H9 (cell line): Measurements from ENCODE around the gene CFAP69. TPM values are rescaled to one million over a fixed set of nuclear protein-coding genes. Genes with fewer than 3 reads are reported as not detected.

Experiments
- DNase-seq: peaks from one replicate; pipeline ENCODE4 v3.0.0-alpha.2; 2017
- H2AFZ ChIP-seq: one replicate; pipeline ENCODE4 v1.6.1; 2013; ENCODE audit warnings: mild to moderate bottlenecking, low read length, control low read depth, moderate library complexity
- H2AK5ac ChIP-seq: 2 replicates; pipeline ENCODE4 v1.6.1; 2013; ENCODE audit warnings: low read length, control low read depth, mixed read lengths; ENCODE audit not compliant: insufficient read length
- H2BK120ac ChIP-seq: one replicate; pipeline ENCODE4 v1.6.1; 2013; ENCODE audit warnings: low read depth, mild to moderate bottlenecking, low read length, control low read depth, inconsistent platforms; ENCODE audit not compliant: poor library complexity, severe bottlenecking
- H2BK12ac ChIP-seq: 2 replicates; pipeline ENCODE4 v1.6.1; 2013; ENCODE audit warnings: low read length, control low read depth, mixed read lengths, low read depth; ENCODE audit not compliant: insufficient read length
- H2BK15ac ChIP-seq: 2 replicates; pipeline ENCODE4 v1.6.1; 2013; ENCODE audit warnings: low read depth, low read length, control low read depth
- H2BK20ac ChIP-seq: one replicate; pipeline ENCODE4 v1.6.1; 2013; ENCODE audit warnings: low read depth, mild to moderate bottlenecking, low read length, control low read depth, inconsistent platforms; ENCODE audit not compliant: poor library complexity, severe bottlenecking
- H2BK5ac ChIP-seq: 2 replicates; pipeline ENCODE4 v1.6.1; 2013; ENCODE audit warnings: low read length, control low read depth, mixed read lengths; ENCODE audit not compliant: insufficient read length
- H3K14ac ChIP-seq: 2 replicates; pipeline ENCODE4 v1.6.1; 2013; ENCODE audit warnings: low read length, control low read depth; ENCODE audit not compliant: insufficient read depth
- H3K18ac ChIP-seq: 2 replicates; pipeline ENCODE4 v1.6.1; 2013; ENCODE audit warnings: low read depth, mild to moderate bottlenecking, mixed read lengths, low read length, control low read depth; ENCODE audit not compliant: insufficient read length
- H3K23ac ChIP-seq: 2 replicates; pipeline ENCODE4 v1.6.1; 2013; ENCODE audit warnings: low read length, control low read depth, mixed read lengths, low read depth; ENCODE audit not compliant: insufficient read length
- H3K23me2 ChIP-seq: 2 replicates; pipeline ENCODE4 v1.6.1; 2013; ENCODE audit warnings: low read depth, mild to moderate bottlenecking, mixed read lengths, low read length, control low read depth; ENCODE audit not compliant: insufficient read length, poor library complexity, severe bottlenecking
- H3K27ac ChIP-seq: 2 replicates; pipeline ENCODE4 v1.5.1; 2013; ENCODE audit warnings: low read length, control low read depth, mixed read lengths, low read depth; ENCODE audit not compliant: insufficient read length
- H3K27me3 ChIP-seq: 2 replicates; pipeline ENCODE4 v1.6.1; 2013; ENCODE audit warnings: low read length, control low read depth, inconsistent platforms; ENCODE audit not compliant: insufficient read depth
- H3K4ac ChIP-seq: 2 replicates; pipeline ENCODE4 v1.6.1; 2013; ENCODE audit warnings: low read depth, mild to moderate bottlenecking, control low read depth, inconsistent platforms, low read length, moderate library complexity
- H3K4me1 ChIP-seq: 2 replicates; pipeline ENCODE4 v1.6.1; 2013; ENCODE audit warnings: low read length, control low read depth, inconsistent platforms; ENCODE audit not compliant: insufficient read depth
- H3K4me2 ChIP-seq: 2 replicates; pipeline ENCODE4 v1.6.1; 2013; ENCODE audit warnings: low read length, control low read depth, mixed read lengths; ENCODE audit not compliant: insufficient read length, insufficient read depth
- H3K56ac ChIP-seq: 2 replicates; pipeline ENCODE4 v1.6.1; 2013; ENCODE audit warnings: low read depth, mild to moderate bottlenecking, mixed read lengths, low read length, control low read depth; ENCODE audit not compliant: insufficient read length
- H3K79me1 ChIP-seq: 2 replicates; pipeline ENCODE4 v1.6.1; 2013; ENCODE audit warnings: low read depth, mild to moderate bottlenecking, moderate library complexity, low read length, control low read depth, inconsistent platforms; ENCODE audit not compliant: insufficient read depth, poor library complexity, severe bottlenecking
- H3K79me2 ChIP-seq: 2 replicates; pipeline ENCODE4 v1.6.1; 2013; ENCODE audit warnings: low read length, control low read depth, inconsistent platforms; ENCODE audit not compliant: insufficient read depth
- H3K9ac ChIP-seq: 2 replicates; pipeline ENCODE4 v1.6.1; 2013; ENCODE audit warnings: low read length, control low read depth, mixed read lengths; ENCODE audit not compliant: insufficient read length; ENCODE audit errors: extremely low read depth
- H3K9me3 ChIP-seq: one replicate; pipeline ENCODE4 v1.6.1; 2013; ENCODE audit warnings: low read depth, low read length, inconsistent platforms; ENCODE audit not compliant: control insufficient read depth
- H3T11ph ChIP-seq: one replicate; pipeline ENCODE4 v1.6.1; 2013; ENCODE audit warnings: mild to moderate bottlenecking, low read length, control low read depth, inconsistent platforms
- H4K20me1 ChIP-seq: one replicate; pipeline ENCODE4 v1.6.1; 2013; ENCODE audit not compliant: control insufficient read depth, insufficient read length, insufficient read depth
- H4K5ac ChIP-seq: 2 replicates; pipeline ENCODE4 v1.6.1; 2013; ENCODE audit warnings: low read depth, mild to moderate bottlenecking, mixed read lengths, low read length, control low read depth; ENCODE audit not compliant: insufficient read length
- H4K8ac ChIP-seq: replicated peaks from 2 replicates; pipeline ENCODE4 v1.6.1; 2013; ENCODE audit warnings: low read length, control low read depth, mixed read lengths, low read depth; ENCODE audit not compliant: insufficient read length
- H4K91ac ChIP-seq: 2 replicates; pipeline ENCODE4 v1.6.1; 2013; ENCODE audit warnings: low read depth, mild to moderate bottlenecking, moderate library complexity, mixed read lengths, low read length, control low read depth; ENCODE audit not compliant: insufficient read length
- H3K27ac Mint-ChIP-seq, 3 experiments: 2 replicates in 2 of 3; 3 replicates in 1 of 3; pipeline ENCODE4 v1.8.0; 2020 to 2021; ENCODE audit warnings: mixed read lengths in 3 of 3, mild to moderate bottlenecking in 1 of 3, moderate library complexity in 1 of 3
- H3K27me3 Mint-ChIP-seq: 2 replicates; pipeline ENCODE4 v1.8.0; 2021; ENCODE audit warnings: low read depth, mild to moderate bottlenecking, moderate library complexity, mixed read lengths
- H3K36me3 Mint-ChIP-seq, 3 experiments: 2 replicates in 2 of 3; 3 replicates in 1 of 3; pipeline ENCODE4 v1.8.0; 2020 to 2021; ENCODE audit warnings: low read depth in 3 of 3, mixed read lengths in 3 of 3; ENCODE audit not compliant: insufficient read depth in 1 of 3
- H3K4me1 Mint-ChIP-seq, 2 experiments: 2 replicates each; pipeline ENCODE4 v1.8.0; 2020; ENCODE audit warnings: mixed read lengths in 2 of 2
- H3K4me3 Mint-ChIP-seq, 2 experiments: 2 replicates in 1 of 2; 3 replicates in 1 of 2; pipeline ENCODE4 v1.8.0; 2020 to 2021; ENCODE audit warnings: mild to moderate bottlenecking in 2 of 2, mixed read lengths in 2 of 2, moderate library complexity in 1 of 2
- H3K9me3 Mint-ChIP-seq, 2 experiments: 2 replicates in 1 of 2; 3 replicates in 1 of 2; pipeline ENCODE4 v1.8.0; 2020; ENCODE audit warnings: mild to moderate bottlenecking in 2 of 2, mixed read lengths in 2 of 2, moderate library complexity in 1 of 2
- CTCF ChIP-seq: fragments of 200-600 bp; sonication (generic); conservative IDR thresholded peaks from 3 replicates; pipeline ENCODE4 v1.8.0; 2021; ENCODE audit warnings: antibody characterized with exemption, mild to moderate bottlenecking
- WGBS: extraction: QIAGEN DNeasy Blood & Tissue Kit; methylation state at CpG from one replicate; pipeline ENCODE4 v1.1.7; 2013; ENCODE audit warnings: missing lambda C conversion rate, low lambda C conversion rate, mixed read lengths; ENCODE audit not compliant: insufficient read length; ENCODE audit errors: extremely low coverage; 5-methylcytosine and 5-hydroxymethylcytosine counted together
- total RNA-seq: library from RNA; stranded (reverse); gene quantifications from 2 replicates; pipeline ENCODE4 v1.2.1, GENCODE V29; 2021

Gene CFAP69
- total RNA-seq, 1 experiment from 2014 or later = 2.9 TPM

- Mint-ChIP-seq H3K9me3 (peaks cover 5 to 6% of the 10 kb centered on the region in 2 experiments), H3K27ac (no peak overlapping the region), H3K27me3 (no peaks in the 10 kb centered on the region), H3K36me3 (peaks cover 5 to 6% (median 5%) of the 10 kb centered on the region in 3 experiments), H3K4me3 (no peak overlapping the region), H3K4me1 (peaks cover 7% of the 10 kb centered on the region in 2 experiments)
- Histone ChIP-seq H4K8ac (no peak overlapping the region), H4K91ac (no peak overlapping the region), H3K4me1 (no peaks in the 10 kb centered on the region), H2BK120ac (no peak overlapping the region), H2BK15ac (no peak overlapping the region), H3K27ac (no peak overlapping the region), H3T11ph (no peak overlapping the region), H3K9me3 (peaks cover 5% of the 10 kb centered on the region), H4K20me1 (no peaks in the 10 kb centered on the region), H2AK5ac (no peak overlapping the region), H3K23ac (no peak overlapping the region), H3K79me2 (no peaks in the 10 kb centered on the region), H3K9ac (no peak overlapping the region), H4K5ac (no peak overlapping the region), H3K23me2 (no peaks in the 10 kb centered on the region), H3K14ac (no peak overlapping the region), H2BK12ac (no peak overlapping the region), H3K18ac (no peak overlapping the region), H3K4me2 (no peak overlapping the region), H2AFZ (no peak overlapping the region), H2BK5ac (no peak overlapping the region), H3K4ac (no peak overlapping the region), H3K56ac (no peak overlapping the region), H2BK20ac (no peak overlapping the region), H3K79me1 (no peaks in the 10 kb centered on the region), H3K27me3 (no peaks in the 10 kb centered on the region)
- TF ChIP-seq CTCF = peak; percentile 76
- DNase-seq = no peak
- WGBS = no CpG with 5 or more reads among the region's 5 CpGs
Observed at GRCh38 chr7:90298145-90299038, 53.4 kb downstream of the CFAP69 start.
